LNCaP clone FGC (cell line): ENCODE measurements around the gene MAPT.

Source experiments
- DNase-seq: peaks from one replicate; pipeline ENCODE4 v3.0.0-alpha.2; 2011; ENCODE audit warnings: low read depth
- H3K4me3 ChIP-seq: 2 replicates; pipeline ENCODE4 v1.5.1; 2011; ENCODE audit warnings: mild to moderate bottlenecking, low read depth, low read length, control low read depth
- TF ChIP-seq, protein P1 (sequence below): IDR thresholded peaks from 2 replicates; pipeline ENCODE4 v1.5.1; 2012; ENCODE audit warnings: mild to moderate bottlenecking; ENCODE audit not compliant: control insufficient read depth, insufficient read depth; ENCODE audit errors: extremely low read depth

Gene MAPT

DNA sequence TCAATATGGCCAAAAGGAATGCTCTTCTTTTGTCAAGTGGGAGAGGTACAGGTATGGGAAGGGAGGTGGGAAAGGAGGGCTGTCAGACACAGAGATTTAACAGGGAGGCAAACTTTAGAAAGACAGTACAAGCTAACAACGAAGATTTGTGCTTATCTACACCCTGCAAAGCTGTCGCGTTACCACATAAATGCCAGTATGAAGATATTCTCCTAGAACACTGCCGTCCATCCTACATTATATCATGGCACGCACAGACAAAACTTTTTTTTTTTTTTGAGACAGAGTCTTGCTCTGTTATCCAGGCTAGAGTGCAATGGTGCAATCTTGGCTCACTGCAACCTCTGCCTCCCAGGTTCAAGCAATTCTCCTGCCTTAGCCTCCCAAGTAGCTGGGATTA lies 155.3 kb downstream of the MAPT start:
- no peak for DNase-seq
- TF ChIP-seq, protein P1, sequence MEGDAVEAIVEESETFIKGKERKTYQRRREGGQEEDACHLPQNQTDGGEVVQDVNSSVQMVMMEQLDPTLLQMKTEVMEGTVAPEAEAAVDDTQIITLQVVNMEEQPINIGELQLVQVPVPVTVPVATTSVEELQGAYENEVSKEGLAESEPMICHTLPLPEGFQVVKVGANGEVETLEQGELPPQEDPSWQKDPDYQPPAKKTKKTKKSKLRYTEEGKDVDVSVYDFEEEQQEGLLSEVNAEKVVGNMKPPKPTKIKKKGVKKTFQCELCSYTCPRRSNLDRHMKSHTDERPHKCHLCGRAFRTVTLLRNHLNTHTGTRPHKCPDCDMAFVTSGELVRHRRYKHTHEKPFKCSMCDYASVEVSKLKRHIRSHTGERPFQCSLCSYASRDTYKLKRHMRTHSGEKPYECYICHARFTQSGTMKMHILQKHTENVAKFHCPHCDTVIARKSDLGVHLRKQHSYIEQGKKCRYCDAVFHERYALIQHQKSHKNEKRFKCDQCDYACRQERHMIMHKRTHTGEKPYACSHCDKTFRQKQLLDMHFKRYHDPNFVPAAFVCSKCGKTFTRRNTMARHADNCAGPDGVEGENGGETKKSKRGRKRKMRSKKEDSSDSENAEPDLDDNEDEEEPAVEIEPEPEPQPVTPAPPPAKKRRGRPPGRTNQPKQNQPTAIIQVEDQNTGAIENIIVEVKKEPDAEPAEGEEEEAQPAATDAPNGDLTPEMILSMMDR: no peak
- H3K4me3 ChIP-seq: no peak overlapping the region

DNA sequence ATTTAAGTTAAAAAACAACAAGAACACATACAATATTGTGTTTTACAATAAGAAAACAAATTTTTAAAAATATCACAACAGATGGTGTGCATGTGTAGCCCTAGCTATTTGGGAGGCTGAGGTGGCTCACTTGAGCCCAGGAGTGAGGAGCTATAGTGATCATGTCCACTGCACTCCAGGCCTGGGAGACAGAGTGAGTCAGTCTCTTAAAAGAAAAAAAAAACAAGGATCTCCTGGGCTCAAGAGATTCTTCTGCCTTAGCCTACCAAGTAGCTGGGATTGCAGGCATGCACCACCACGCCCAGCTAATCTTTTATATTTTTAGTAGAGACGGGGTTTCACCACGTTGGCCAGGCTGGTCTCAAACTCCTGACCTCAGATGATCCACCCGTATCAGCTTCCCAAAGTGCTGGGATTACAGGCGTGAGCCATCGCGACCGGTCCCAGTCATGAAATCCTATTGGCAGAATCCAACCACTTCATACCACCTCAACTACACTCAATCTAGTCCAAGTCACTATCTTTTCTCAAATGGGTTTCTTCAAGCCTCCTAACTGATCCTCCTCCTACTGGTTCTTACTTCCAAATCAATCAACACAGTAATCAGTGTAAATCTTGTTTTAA lies 159.7 kb downstream of the MAPT start:
- H3K4me3 ChIP-seq: no peak overlapping the region
- no peak for DNase-seq
- TF ChIP-seq, protein P1: no peak

DNA sequence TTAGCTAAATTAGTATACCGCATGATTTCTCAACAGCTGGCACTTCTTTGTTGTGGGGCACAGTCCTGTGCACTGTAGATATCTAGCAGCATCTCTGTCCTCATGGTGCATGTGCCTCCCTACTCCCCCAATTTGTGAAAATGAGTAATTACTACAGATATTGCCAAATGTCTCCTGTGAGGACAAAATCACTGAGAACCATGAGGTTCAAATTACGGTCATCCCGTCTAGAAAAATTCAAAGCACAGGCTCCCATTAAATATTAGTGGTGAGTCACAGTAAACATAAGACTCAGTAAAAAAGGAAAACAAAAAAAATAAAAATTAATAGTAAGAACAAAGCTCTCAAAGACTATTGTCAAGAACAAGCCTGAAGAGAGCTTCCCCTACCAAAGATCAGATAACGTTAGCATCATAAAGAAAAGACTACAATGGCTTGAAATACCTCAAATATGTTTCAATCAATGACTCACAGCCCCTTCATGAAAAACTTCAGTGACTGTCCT lies 162.5 kb downstream of the MAPT start:
- TF ChIP-seq, protein P1: no peak
- no peak for DNase-seq

DNA sequence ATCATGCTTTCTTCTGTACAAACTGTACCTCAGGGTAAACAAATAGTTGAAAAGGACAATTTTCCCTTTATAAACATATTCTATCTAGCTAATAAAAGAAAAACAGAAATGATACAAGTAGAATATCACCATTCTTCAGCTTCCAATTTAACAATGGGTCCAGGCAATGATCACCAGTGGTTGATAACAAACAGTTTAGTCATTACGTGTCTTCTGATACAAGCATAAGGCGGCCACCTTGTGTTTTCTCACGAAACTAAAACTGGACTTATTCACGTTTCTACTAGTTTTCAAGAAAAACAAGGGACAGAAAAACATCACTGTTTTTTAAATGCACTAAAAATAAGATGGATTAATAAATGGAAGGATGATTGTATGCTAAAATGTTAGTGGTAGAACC lies 163.0 kb downstream of the MAPT start:
- DNase-seq: no peak
- TF ChIP-seq, protein P1: no peak
- no peak overlapping the region for H3K4me3 ChIP-seq

More for the DNA sequence above, 162.5 kb downstream of the MAPT start:
- H3K4me3 ChIP-seq: no peak overlapping the region

DNA sequence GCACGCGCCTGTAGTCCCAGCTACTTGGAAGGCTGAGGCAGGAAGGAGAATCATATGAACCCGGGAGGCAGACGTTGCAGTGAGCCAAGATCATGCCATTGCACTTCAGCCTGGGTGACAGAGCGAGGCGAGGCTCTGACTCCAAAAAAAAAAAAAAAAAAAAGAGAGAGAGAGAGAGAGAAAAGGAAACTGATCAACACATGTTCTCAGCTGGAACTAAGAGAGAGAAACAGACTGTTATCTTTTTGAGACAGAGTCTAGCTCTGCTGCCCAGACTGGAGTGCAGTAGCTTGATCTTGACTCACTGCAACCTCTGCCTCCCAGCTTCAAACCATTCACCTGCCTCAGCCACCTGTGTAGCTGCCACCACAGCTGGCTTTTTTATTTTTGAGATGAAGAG lies 165.1 kb downstream of the MAPT start:
- no peak overlapping the region for H3K4me3 ChIP-seq
- TF ChIP-seq, protein P1: no peak
- DNase-seq: no peak

DNA sequence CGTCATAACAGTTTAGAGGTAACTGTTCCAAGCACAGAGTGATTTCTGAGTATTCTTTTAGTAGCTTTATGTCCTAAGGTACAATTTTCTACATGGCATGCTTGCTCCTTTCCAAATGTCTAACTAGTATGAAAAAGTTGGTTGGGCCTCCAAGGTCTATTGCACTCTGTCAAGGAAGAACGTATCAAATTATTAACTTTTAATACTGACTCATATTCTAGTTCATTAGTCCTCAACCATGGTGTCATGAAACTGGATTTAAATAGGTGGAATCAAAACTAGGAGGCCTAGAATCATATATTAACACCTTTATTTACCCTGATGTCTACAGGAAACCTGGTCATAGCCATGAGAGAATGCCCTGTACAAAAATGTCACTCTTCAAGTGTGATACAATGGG lies 166.1 kb downstream of the MAPT start:
- TF ChIP-seq, protein P1: no peak
- H3K4me3 ChIP-seq: no peak overlapping the region
- DNase-seq: no peak

DNA sequence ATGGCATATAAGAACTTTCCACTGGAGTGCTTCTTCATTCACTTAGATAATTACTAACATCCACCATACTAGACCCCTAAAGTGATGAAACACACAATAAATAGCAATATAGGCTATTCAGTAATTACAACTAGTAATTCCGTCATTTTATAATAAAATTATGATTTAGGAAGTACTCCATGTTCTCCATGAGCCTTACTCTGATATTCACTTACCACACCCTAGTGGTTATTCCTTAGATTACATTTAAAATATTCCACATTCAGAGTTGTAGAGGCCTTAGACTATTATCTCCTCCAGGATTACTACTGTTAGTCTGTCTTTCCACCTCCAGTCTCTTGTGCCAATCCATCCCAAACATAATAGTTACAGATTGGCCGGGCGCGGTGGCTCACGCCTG lies 167.1 kb downstream of the MAPT start:
- no peak overlapping the region for H3K4me3 ChIP-seq
- DNase-seq: no peak
- TF ChIP-seq, protein P1: no peak
